Panc1 (cell line): ENCODE data around the gene NIF3L1. TPM values are rescaled to one million over a fixed set of nuclear protein-coding genes. Genes with fewer than 3 reads are reported as not detected.

Experiments
- ATAC-seq: fragments of 200-7000 bp; cut with Tn5 transposase; 2 replicates; pipeline ENCODE4 v1.9.1; 2020; ENCODE audit warnings: mild to moderate bottlenecking, moderate library complexity
- BruUV-seq: library from RNA; stranded (reverse); fragments of 400-500 nt; replicated peaks from 2 replicates; lab custom pipeline; 2021; lab: Mats Ljungman, UMichigan
- CTCF ChIA-PET: fragments of 300-600 bp; sonication (Branson Sonifier 250); formaldehyde crosslinking; loops from one replicate; lab custom pipeline; 2022; ENCODE audit warnings: antibody characterized with exemption; lab: Charles Lee
- POLR2A ChIA-PET: fragments of 300-600 bp; sonication (Branson Sonifier 250); formaldehyde crosslinking; loops from one replicate; lab custom pipeline; 2022; ENCODE audit warnings: antibody characterized with exemption; lab: Charles Lee
- DNase-seq: peaks from one replicate; pipeline ENCODE4 v3.0.0-alpha.2; 2010; ENCODE audit warnings: low read depth, low spot score
- H3K27ac ChIP-seq: 2 replicates; pipeline ENCODE4 v1.5.1; 2011; ENCODE audit warnings: mild to moderate bottlenecking, low read length, inconsistent platforms
- H3K27me3 ChIP-seq: fragments of 200-500 bp; sonication (Bioruptor generic); 2 replicates; pipeline ENCODE4 v1.6.0; 2014; ENCODE audit warnings: low read length, inconsistent platforms; ENCODE audit not compliant: control insufficient read depth, insufficient read depth
- H3K36me3 ChIP-seq: fragments of 200-500 bp; sonication (Bioruptor generic); 2 replicates; pipeline ENCODE4 v1.5.1; 2014; ENCODE audit warnings: inconsistent platforms, mild to moderate bottlenecking, low read length, moderate library complexity; ENCODE audit not compliant: control insufficient read depth, insufficient read depth
- H3K4me1 ChIP-seq: 2 replicates; pipeline ENCODE4 v1.5.1; 2011; ENCODE audit warnings: inconsistent platforms, mild to moderate bottlenecking, low read length, moderate library complexity; ENCODE audit not compliant: control insufficient read depth, insufficient read depth
- H3K4me3 ChIP-seq, 2 experiments: 2 replicates each; pipeline ENCODE4 v1.5.1; 2011 to 2012; ENCODE audit warnings: low read depth in 2 of 2, low read length in 2 of 2, mild to moderate bottlenecking in 2 of 2, inconsistent platforms in 1 of 2, moderate library complexity in 1 of 2
- H3K9me3 ChIP-seq: fragments of 200-500 bp; sonication (Bioruptor generic); 2 replicates; pipeline ENCODE4 v1.5.1; 2014; ENCODE audit warnings: low read depth, mild to moderate bottlenecking, inconsistent platforms, low read length, moderate library complexity; ENCODE audit not compliant: control insufficient read depth, insufficient read depth
- POLR2AphosphoS5 ChIP-seq: IDR thresholded peaks from 2 replicates; pipeline ENCODE4 v1.6.1; 2012; ENCODE audit warnings: mild to moderate bottlenecking, low read depth, low read length, moderate library complexity
- SIN3A ChIP-seq: IDR thresholded peaks from 2 replicates; pipeline ENCODE4 v1.6.1; 2012; ENCODE audit warnings: low read depth, mild to moderate bottlenecking, low read length, moderate library complexity, borderline replicate concordance; ENCODE audit not compliant: insufficient read depth
- TCF7L2 ChIP-seq: IDR thresholded peaks from 2 replicates; pipeline ENCODE4 v1.6.1; 2011; ENCODE audit warnings: mild to moderate bottlenecking, low read depth, low read length, inconsistent platforms
- in situ Hi-C: cut with HindIII; loops from 2 replicates; pipeline ENCODE4 v1.10.0; 2016; ENCODE audit warnings: low sequenced_read_pairs, low pct_unique_long_range_greater_than_20kb
- intact Hi-C: fragments of 100-400 bp; cut with micrococcal nuclease; formaldehyde crosslinking; loops from one replicate; pipeline ENCODE4 v1.10.0; 2022; ENCODE audit not compliant: unreplicated experiment
- total RNA-seq: library from RNA; stranded (reverse); gene quantifications from one replicate; pipeline ENCODE4 v1.2.1, GENCODE V29; 2021; ENCODE audit not compliant: unreplicated experiment
- TF ChIP-seq, protein P1 (sequence below): fragments of 450-650 bp; IDR thresholded peaks from 2 replicates; pipeline ENCODE4 v1.5.1; 2017; ENCODE audit warnings: mild to moderate bottlenecking
- TF ChIP-seq, protein P2 (sequence below), 2 experiments: IDR thresholded peaks; 2 replicates each; pipeline ENCODE4 v1.6.1; 2011 to 2012; ENCODE audit warnings: low read depth in 2 of 2, control low read depth in 1 of 2, low read length in 1 of 2, mild to moderate bottlenecking in 1 of 2, moderate library complexity in 1 of 2; ENCODE audit not compliant: insufficient read depth in 1 of 2

Gene NIF3L1
- total RNA-seq, 1 experiment from 2014 or later: 37.4 TPM

DNA sequence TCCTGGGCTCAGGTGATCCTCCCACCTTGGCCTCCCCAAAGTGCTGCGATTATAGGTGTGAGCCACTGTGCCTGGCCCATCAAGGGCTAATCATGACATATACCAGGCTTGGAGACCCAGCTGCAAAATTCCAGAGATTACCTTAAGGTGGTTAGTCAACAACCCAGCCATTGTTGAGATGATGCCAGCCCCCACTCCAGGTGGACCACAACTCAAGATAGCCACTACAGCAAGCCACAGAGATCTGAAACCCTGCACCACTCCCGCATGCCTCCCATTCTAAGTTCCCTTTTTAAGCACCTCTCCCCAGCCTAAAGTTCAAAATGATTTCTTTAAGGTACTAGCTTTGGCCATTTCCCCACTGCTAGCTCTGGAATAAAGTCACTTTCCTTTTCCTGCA, 20.2 kb upstream of the NIF3L1 start:
- Histone ChIP-seq H3K27me3 (no peaks in the 10 kb centered on the region), H3K36me3 (no peaks in the 10 kb centered on the region; the same call in 1 of the 2 replicates), H3K4me1 (peaks cover 4% of the 10 kb centered on the region; the same call in 1 of the 2 replicates), H3K4me3 (no peak overlapping the region), H3K27ac (no peak overlapping the region), H3K9me3 (no peaks in the 10 kb centered on the region)
- ATAC-seq (no peak), DNase-seq (no peak)
- in situ Hi-C loops: no loop called here
- intact Hi-C loops: no loop called here
- ChIA-PET POLR2A (interaction anchor here (0.5 to 0.6 kb wide), 2 partner anchors 21 to 179 kb away, joined by 3 to 4 read pairs; no protein-coding TSS in a partner anchor), CTCF (no interaction called here)
- TF ChIP-seq, protein P1, sequence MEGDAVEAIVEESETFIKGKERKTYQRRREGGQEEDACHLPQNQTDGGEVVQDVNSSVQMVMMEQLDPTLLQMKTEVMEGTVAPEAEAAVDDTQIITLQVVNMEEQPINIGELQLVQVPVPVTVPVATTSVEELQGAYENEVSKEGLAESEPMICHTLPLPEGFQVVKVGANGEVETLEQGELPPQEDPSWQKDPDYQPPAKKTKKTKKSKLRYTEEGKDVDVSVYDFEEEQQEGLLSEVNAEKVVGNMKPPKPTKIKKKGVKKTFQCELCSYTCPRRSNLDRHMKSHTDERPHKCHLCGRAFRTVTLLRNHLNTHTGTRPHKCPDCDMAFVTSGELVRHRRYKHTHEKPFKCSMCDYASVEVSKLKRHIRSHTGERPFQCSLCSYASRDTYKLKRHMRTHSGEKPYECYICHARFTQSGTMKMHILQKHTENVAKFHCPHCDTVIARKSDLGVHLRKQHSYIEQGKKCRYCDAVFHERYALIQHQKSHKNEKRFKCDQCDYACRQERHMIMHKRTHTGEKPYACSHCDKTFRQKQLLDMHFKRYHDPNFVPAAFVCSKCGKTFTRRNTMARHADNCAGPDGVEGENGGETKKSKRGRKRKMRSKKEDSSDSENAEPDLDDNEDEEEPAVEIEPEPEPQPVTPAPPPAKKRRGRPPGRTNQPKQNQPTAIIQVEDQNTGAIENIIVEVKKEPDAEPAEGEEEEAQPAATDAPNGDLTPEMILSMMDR: no peak
- TF ChIP-seq TCF7L2: no peak
- TF ChIP-seq SIN3A: no peak
- TF ChIP-seq POLR2AphosphoS5: no peak
- TF ChIP-seq, protein P2, sequence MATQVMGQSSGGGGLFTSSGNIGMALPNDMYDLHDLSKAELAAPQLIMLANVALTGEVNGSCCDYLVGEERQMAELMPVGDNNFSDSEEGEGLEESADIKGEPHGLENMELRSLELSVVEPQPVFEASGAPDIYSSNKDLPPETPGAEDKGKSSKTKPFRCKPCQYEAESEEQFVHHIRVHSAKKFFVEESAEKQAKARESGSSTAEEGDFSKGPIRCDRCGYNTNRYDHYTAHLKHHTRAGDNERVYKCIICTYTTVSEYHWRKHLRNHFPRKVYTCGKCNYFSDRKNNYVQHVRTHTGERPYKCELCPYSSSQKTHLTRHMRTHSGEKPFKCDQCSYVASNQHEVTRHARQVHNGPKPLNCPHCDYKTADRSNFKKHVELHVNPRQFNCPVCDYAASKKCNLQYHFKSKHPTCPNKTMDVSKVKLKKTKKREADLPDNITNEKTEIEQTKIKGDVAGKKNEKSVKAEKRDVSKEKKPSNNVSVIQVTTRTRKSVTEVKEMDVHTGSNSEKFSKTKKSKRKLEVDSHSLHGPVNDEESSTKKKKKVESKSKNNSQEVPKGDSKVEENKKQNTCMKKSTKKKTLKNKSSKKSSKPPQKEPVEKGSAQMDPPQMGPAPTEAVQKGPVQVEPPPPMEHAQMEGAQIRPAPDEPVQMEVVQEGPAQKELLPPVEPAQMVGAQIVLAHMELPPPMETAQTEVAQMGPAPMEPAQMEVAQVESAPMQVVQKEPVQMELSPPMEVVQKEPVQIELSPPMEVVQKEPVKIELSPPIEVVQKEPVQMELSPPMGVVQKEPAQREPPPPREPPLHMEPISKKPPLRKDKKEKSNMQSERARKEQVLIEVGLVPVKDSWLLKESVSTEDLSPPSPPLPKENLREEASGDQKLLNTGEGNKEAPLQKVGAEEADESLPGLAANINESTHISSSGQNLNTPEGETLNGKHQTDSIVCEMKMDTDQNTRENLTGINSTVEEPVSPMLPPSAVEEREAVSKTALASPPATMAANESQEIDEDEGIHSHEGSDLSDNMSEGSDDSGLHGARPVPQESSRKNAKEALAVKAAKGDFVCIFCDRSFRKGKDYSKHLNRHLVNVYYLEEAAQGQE (IDR thresholded peaks at IDR 0.05; ENCODE audit: insufficient read depth in 1 of 2, low read depth in 2 of 2, low read length in 1 of 2): no peak
- no TSS peak for BruUV-seq

DNA sequence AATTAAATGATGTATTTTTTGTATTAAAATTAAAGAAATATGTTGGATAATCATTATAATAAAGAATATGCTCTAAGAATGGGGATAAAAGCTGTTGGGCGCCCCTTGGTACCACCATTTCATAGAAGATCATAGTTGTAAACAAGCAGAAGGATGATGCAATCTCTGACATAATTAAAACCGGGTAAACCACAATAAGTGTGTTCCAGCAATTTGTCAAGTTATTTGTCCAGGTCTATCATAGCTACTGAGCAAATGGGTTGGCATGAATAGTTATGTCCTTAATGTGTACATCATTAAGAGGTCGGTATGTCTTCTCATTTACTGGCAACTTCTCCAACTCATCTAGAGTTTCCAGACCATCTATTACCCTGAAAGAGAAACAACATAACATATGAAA, 18.0 kb upstream of the NIF3L1 start:
- H3K4me3 ChIP-seq: no peak overlapping the region
- H3K4me1 ChIP-seq: no peaks in the 10 kb centered on the region
- no peak for TF ChIP-seq SIN3A
- peak overlapping the region; percentile 8; the same call in 1 of the 2 replicates for H3K27ac ChIP-seq
- ATAC-seq (no peak), DNase-seq (no peak)
- intact Hi-C loops (no loop called here), in situ Hi-C loops (no loop called here)
- no TSS peak for BruUV-seq
- H3K36me3 ChIP-seq: no peaks in the 10 kb centered on the region
- CTCF ChIA-PET: no interaction called here
- POLR2A ChIA-PET: no interaction called here
- no peaks in the 10 kb centered on the region for H3K27me3 ChIP-seq
- H3K9me3 ChIP-seq: no peaks in the 10 kb centered on the region

DNA sequence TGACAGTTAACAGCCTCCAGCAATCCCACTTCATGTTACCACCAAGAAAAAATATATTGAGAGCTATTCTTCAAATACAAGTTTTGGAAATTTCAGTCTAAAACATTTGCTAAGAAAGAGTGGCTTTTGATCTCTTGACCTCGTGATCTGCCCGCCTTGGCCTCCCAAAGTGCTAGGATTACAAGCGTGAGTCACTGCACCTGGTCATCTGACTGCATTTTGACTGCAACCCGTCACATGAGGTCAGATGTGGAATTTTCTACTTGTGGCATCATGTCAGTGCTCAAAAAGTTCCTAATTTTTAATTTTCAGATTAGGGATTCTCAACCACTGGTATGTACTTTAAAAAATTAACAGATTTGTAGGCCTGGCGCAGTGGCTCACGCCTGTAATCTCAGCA, 15.6 kb upstream of the NIF3L1 start:
- no peaks in the 10 kb centered on the region for H3K4me1 ChIP-seq
- no peaks in the 10 kb centered on the region for H3K27me3 ChIP-seq
- H3K36me3 ChIP-seq: no peaks in the 10 kb centered on the region
- H3K4me3 ChIP-seq: no peak overlapping the region
- intact Hi-C loops: no loop called here
- POLR2A ChIA-PET: no interaction called here
- in situ Hi-C loops: no loop called here
- TF ChIP-seq, protein P1: no peak
- ATAC-seq (no peak), DNase-seq (no peak)
- no peaks in the 10 kb centered on the region for H3K9me3 ChIP-seq
- H3K27ac ChIP-seq: no peak overlapping the region
- CTCF ChIA-PET: no interaction called here
- BruUV-seq: no TSS peak
